Measurements from ENCODE around the gene SMNDC1.
"Not testable (repeated sequence)": the region's sequence is repeated elsewhere in the genome, so short reads cannot be mapped to it uniquely, and the experiment has no call there.

Gene SMNDC1

DNA sequence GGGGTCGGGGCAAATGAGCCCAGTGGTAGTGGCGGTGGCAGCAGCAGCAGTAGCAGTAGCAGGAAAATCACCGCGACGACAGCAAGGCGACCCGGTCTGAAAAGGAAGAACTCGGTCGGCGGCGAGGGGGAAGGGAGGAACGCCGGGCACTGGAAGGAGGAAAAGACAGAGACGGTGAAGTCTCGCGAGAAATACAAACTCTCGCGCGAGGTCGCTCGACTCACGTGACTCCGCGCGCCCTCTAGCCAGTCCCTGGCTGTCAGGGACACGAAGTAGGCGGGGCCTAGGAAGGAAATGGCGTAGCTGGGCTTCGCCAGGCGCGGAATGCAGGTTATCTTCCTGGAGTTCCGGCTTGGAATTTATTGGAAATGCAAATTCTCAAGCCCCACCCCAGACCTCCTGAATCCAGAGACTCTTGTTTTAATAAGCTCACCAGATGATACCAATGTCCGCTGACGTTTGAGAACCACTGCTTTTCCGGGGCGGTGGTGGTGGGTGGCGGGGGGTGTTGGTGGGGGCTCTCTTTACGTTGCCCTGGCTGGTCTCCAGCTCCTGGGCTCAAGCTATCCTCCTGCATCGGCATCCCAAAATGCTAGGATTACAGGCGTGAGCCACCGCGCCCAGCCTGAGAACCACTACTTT, at the start of gene SMNDC1:
Gene SMNDC1, minus strand, starts transcription at position 141 of the 642 bp plus-strand sequence. CDS start 1,333 bp downstream, outside the sequence.
- DNase-seq = peak; percentile 95

DNA sequence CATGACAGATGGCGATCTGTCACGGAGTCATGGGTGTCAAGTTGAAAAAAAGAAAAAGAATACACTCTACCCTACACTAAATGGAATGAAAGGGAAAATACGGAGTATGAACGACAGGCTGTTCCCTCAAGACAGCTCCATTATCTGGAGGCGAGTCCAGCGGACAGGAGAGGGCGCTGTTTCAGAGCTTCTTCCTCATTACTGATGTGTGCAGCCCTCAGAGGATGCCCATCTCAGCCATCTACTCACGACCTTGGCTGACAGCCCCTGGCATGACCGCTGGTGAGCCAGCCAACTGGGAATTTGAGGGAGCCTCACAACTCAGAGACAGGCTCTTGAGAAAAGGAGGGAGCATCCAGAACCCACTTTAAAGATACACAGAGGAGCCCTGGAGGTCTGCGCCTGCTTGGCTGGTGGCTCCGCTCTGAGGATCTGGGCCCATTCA, 49.6 kb upstream of the SMNDC1 start:
- DNase-seq = peak; percentile 67

- no peak for DNase-seq
Measured at GRCh38 chr10:110353244-110354119, 48.8 kb upstream of the SMNDC1 start.

DNA sequence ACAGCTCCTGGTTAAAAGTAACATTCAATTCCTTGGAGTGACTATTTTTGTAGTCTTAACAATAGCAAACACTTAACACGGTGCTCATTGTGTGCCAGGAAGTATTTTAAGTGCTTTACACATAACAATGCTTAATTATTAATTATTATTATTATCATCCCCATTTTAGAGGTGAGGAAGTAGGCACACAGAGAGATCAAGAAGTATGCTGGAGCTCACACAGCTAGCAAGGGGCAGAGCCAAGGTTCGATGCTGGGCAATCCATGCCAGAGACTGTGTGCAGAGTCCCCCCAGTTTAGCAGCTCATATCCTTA, 48.2 kb upstream of the SMNDC1 start:
- no peak for DNase-seq

DNA sequence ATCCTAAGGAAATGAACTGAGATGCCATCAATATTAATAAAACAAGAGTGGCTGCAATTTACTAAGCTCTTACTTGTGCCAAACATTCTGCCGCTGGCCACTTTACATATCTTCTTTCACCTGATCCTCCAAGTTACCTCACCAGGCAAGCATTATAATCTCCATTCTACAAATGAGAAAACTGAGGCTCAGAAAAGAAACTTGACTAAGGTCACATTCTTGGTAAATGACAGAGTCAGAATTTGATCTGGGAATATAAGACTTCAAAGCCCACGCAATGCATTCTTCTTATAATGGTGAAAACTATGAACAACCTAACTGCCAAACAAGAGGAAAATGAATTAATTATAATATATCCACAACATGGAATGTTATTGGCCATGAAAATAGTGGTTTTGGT, 46.1 kb upstream of the SMNDC1 start:
- no peak for DNase-seq

DNA sequence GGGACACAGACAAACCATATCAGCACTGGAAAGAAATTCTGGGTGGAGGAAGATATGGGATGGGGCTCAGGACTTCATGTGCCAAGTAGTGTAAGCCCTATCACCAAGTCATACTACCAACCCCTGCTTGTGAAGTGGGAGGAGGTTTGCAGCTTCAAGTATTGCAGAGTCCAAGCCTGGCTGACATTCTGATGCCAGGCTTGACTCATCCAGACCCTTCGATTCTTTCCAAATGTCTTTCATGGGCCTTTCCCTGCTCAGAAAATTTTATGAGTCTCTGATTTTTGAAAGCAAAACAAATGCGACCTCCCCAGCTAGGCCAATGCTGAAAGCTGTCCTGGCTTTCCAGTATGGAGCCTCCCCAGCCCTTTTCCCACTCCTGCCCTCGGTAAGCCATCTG, 45.1 kb upstream of the SMNDC1 start:
- no peak for DNase-seq

GRCh38 chr10:110349386-110349785, 44.7 kb upstream of the SMNDC1 start:
- no peak for DNase-seq

DNA sequence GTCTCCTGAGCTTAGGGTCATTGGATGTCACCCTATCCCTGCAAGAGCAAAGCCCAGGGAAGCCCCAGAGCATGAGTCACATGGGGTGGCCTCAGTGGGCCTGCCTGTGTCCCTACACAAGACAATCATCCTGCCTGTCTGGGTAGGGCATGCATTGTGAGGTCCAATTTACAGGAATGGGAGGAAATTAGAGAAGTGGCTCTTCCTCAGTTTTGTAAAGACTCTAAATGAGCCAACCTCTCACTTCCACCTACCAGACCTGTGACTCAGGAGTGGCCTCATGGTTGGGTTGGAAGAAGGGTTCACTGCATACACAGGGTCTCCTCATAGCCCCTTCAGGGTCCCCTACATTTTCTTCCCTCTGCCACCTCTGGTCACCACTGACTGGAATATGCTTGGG, 43.6 kb upstream of the SMNDC1 start:
- no peak for DNase-seq

GRCh38 chr10:110346914-110347313, 42.2 kb upstream of the SMNDC1 start:
- DNase-seq = no peak

- no peak for DNase-seq
Measured at GRCh38 chr10:110345286-110345685, 40.6 kb upstream of the SMNDC1 start.

- DNase-seq = no peak
Measured at GRCh38 chr10:110344622-110345021, 39.9 kb upstream of the SMNDC1 start.

- no peak for DNase-seq
Measured at GRCh38 chr10:110343947-110344346, 39.2 kb upstream of the SMNDC1 start.

GRCh38 chr10:110340816-110341215, 36.1 kb upstream of the SMNDC1 start:
- no peak for DNase-seq

GRCh38 chr10:110340122-110340521, 35.4 kb upstream of the SMNDC1 start:
- no peak for DNase-seq

GRCh38 chr10:110337906-110338305, 33.2 kb upstream of the SMNDC1 start:
- no peak for DNase-seq

DNA sequence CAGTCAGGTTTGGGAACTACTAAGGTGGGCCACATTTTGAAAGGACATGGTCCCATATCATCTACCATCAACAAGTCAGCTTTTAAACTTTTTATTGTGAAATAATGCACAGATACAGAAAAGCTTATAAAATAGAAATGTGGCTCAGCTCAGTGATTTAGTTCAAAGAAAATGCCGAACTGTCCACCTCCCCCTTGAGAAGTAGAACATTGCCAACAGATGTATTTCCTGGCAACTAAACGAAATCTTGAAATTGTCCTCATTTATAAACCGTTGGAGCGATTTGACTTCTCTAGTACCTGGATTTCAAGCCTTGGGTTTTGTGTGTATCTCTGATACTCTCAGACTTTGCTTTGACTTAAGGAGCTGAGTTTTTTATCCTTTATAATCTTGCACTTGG, 32.7 kb upstream of the SMNDC1 start:
- DNase-seq = no peak

- DNase-seq = no peak
Measured at GRCh38 chr10:110336111-110336721, 31.5 kb upstream of the SMNDC1 start.

DNA sequence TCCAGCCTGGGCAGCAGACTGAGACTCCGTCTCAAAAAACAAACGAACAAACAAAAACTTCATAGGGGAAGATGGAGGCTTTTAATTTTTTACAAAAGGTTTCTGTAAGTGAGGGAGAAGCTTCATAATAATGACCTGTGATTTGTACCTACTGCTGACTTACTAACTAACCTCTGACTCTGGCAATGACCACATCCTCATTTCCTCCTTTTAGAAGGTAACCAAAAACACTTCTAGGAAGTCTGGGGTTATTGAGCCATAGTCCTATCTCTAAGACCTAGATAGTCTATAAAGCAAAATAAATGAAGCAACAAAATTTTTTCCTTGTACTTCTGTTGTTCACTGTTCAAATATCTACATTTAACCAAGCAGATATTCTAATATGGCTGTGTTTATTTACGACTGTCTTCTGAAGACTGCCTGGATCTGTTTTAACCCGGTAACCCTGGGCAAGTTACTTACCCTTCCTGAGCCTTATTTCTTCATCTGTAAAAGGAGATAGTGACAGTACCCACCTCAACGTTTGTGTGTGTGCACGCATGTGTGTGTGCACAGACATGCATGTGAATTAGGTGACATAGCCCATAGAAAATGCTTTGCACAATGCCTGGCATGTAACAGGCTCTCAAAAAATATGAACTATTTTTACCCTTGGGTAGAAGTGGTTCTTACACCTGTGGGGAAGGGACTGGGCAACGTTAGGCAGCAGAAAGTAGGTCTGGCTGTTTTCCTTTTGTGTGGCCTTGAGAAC, 30.8 kb upstream of the SMNDC1 start:
- no peak for DNase-seq

- no peak for DNase-seq
Measured at GRCh38 chr10:110334061-110334656, 29.4 kb upstream of the SMNDC1 start.

GRCh38 chr10:110331226-110331795, 26.6 kb upstream of the SMNDC1 start:
- DNase-seq = not testable (repeated sequence)

DNA sequence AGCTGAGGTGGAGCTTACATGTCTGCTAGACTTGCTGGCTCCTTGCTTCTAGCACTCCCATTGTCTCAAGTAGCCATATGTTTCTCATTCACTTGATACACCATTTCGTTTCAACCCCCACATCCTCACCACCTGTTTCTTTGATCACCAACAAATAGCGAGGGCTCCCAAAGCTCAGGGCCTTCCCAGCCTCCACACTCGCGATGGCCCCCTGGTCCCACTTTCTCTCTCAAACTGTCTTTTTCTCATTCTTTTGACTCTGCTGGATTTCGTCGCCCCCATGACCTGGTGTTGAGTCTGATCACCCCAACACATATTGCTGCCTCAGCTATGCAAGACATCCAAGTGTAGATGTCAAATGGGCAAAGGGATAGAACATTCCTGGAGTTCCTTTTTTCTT, 26.0 kb upstream of the SMNDC1 start:
- no peak for DNase-seq

- DNase-seq = no peak
Measured at GRCh38 chr10:110327262-110327914, 22.7 kb upstream of the SMNDC1 start.

Data from activated effector memory CD4-positive, alpha-beta T cell treated with Interleukin-2 at 50 U/mL for 16 hours (primary cell).